GM18873 (cell line): ENCODE measurements around the gene DFFA.
"Not testable (repeated sequence)": the region's sequence is repeated elsewhere in the genome, so short reads cannot be mapped to it uniquely, and the experiment has no call there.

Experiments
- ATAC-seq: cut with Tn5 transposase; IDR thresholded peaks from one replicate; pipeline ENCODE4 v1.9.1; 2021; ENCODE audit warnings: mild to moderate bottlenecking, moderate library complexity, moderate number of reproducible peaks; ENCODE audit not compliant: unreplicated experiment, low FRiP score

DFFA gene

GRCh38 chr1:10471411-10472219, 714 bp downstream of the DFFA start:
- ATAC-seq = no peak

- ATAC-seq = no peak
These were observed 2.3 kb downstream of the DFFA start for GRCh38 chr1:10470043-10470442.

DNA sequence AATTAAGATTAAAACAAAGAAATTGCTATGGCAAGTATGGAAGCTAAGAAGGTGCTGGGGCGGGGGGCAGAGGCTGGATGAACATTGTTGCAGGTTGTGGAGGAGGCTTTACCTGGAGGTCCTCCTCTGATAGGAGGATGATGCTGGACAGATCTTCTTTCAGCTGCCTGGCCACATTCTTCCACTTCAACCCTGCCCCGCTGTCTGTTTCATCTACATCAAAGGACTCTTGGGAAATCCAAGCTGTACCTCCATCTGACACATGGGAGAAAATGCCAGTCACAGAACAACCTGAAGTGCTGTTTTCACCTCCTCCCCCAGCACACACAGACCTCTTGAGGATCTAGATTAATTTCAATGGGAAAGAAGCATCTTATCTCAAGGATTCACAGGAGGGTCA, 5.3 kb downstream of the DFFA start:
- ATAC-seq = no peak

GRCh38 chr1:10459184-10459583, 13.1 kb downstream of the DFFA start:
- ATAC-seq = no peak

DNA sequence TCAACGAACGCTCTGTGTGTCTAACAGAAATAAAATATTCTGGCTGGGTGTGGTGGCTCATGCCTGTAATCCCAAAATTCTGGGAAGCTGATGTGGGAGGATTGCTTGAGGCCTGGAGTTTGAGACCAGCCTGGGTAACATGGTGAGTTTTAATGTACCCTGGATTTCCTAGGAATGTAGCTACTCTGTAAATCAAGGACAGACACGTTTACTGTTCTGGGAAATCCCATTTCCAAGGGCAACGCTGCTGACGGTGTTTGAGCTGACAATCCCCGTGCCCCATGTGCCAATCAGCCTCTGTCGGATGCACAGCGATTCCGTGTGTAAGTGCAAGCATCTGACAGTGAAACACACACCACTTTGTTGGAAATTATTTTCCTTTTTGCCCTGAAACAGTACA, 14.5 kb downstream of the DFFA start:
- ATAC-seq = no peak

- ATAC-seq = not testable (repeated sequence)
These were observed 14.9 kb downstream of the DFFA start for GRCh38 chr1:10457462-10457861.

- no peak for ATAC-seq
These were observed 15.7 kb downstream of the DFFA start for GRCh38 chr1:10456661-10457060.

GRCh38 chr1:10456048-10456447, 16.3 kb downstream of the DFFA start:
- ATAC-seq = no peak

- ATAC-seq = no peak
These were observed 21.0 kb downstream of the DFFA start for GRCh38 chr1:10451287-10451686.

DNA sequence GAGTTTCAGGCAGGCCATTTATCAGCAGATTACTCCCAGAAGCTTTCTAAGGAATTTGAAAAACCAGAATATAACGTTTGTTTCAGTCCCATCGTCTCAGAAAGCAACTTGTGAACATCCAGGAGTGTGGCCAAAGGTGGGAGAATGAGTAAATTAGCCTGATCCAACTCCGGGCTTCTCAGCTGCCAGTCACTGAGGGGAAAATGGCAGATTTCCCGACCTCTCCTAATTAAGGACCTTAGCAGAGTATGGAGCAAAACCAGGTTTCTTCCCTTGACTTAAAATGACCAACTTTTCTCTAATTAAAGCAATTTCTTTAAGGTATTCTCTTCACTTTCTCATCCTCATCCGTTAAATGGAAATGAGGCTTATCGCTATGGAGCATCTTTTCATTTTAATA, 21.5 kb downstream of the DFFA start:
- ATAC-seq = no peak

DNA sequence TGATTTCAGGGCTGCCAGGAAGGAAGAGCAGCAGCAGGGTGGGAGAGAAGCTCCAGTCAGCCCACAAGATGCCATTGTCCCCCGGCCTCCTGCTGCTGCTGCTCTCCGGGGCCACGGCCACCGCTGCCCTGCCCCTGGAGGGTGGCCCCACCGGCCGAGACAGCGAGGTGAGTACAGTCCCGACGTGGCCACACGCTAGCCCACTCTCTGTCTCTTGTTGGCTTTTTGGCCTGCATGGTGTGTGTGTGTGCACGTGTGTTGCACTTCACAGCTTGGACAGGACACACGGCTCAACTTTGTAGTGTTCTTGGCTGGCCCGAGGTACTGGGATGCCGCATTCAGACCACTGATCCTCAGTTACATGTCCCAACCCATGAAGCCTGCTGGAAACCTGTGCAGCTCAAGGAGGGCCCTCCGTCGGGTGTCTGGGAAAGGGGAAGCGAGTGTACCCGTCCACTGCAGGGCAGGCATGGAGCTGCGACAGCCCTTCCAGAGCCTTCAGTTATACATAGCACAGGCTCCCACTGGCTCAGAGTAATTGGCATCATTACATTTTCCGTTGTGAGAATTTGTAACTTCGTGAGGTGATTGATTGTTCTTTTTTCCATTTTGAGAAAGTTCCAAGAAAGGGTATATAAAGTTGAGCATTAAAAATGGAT, 22.0 kb downstream of the DFFA start:
- ATAC-seq = no peak

GRCh38 chr1:10449751-10450150, 22.6 kb downstream of the DFFA start, which contains the start of gene CORT:
Gene CORT (plus strand): TSS chr1:10450031. CDS start chr1:10450224, 193 bp downstream.
- no peak for ATAC-seq

GRCh38 chr1:10446790-10447422, 25.4 kb downstream of the DFFA start:
- no peak for ATAC-seq

DNA sequence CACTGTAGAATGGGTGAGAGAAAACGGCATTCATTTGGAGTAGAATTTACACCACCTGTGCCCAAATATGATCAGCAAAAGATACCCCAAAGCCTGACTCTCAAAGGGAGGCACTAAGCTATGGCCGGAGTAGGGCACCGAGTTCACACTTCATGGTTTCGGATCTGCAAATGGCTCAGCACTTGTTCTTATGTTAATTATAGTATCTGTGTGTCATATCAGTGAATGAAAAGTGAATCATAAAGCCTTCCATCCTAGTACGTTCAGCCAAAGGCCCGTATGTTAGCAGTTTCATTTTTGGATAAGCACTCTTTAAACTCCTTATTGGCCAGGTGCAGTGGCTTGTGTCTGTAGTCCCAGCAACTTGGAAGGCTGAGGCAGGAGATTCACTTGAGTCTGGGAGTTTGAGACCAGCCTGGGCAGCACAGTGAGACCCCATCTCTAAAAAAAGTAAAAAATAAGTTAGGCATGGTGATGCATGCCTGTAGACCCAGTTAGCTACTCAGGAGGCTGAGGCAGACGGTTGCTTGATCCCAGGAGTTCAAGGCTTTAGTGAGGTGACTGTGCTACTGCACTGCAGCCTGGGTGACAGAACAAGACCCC, 27.4 kb downstream of the DFFA start:
- ATAC-seq = no peak

- no peak for ATAC-seq
These were observed 28.1 kb downstream of the DFFA start for GRCh38 chr1:10444248-10444647.

DNA sequence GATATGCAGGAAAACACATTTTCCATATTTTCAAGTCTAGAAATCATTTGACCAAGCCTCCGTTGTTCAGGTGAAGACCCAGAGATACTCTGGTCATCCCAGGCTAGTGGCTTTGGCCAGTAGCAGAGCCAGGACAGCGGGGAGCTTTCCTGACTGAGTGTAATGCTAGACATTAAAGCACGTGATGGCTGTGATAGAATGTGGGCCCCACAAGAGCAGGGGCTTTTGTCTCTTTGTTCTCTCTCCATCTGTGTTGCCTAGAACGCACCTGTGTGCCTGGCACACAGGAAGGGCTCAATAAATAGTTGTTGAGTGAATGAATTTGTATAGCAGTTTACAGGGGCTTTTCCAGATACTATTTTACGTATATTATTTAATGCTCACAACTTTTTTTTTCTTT, 31.5 kb downstream of the DFFA start:
- ATAC-seq = no peak

DNA sequence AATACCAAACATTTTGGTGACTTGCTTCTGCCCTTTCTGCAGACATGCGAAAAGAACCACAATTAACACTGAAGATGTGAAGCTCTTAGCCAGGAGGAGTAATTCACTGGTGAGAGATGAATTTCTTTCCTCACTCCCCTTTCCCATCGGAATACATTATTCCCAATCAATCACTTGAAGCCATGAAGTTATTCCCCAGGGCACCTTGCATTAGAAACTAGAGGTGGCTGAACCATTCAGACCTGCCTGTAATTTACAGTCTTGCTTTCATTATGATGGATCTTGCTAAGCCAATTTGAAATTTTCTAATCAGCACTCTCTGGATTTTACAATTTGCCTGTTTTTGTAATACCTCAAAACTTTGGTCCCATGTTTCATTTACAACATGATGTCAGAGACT, 32.0 kb downstream of the DFFA start:
- no peak for ATAC-seq

DNA sequence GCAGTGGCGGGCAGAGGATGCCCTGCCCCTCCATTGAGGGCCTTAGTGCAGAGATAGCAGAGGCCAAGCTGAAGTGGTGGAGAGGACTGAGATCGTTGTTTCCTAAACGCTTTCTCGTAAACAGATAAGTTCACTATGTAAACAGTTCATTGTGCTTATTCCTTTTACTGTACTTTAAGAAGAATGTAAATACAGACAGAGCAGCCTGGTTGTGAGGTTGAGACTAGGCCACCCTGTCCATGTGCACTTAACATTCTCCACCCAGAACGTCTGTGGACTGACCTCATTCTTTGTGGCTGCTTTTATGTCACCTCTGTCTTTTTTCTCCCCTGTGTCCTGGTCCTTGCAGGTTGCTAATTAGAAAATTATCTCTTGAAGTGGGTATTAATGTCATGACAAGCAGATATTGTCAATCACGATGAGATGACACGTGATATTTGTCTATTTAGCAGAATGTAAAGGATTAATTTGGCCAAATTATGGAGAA, 33.6 kb downstream of the DFFA start:
- ATAC-seq = no peak

GRCh38 chr1:10437052-10437451, 35.3 kb downstream of the DFFA start:
- ATAC-seq = no peak

- ATAC-seq = no peak
These were observed 37.7 kb downstream of the DFFA start for GRCh38 chr1:10434590-10434989.

- no peak for ATAC-seq
These were observed 38.5 kb downstream of the DFFA start for GRCh38 chr1:10433790-10434189.
